GM19468 (cell line): Measurements from ENCODE around the gene FLYWCH1.
"Not testable (repeated sequence)": the region's sequence is repeated elsewhere in the genome, so short reads cannot be mapped to it uniquely, and the experiment has no call there.

Source experiments
- ATAC-seq: cut with Tn5 transposase; IDR thresholded peaks from one replicate; pipeline ENCODE4 v1.9.1; 2021; ENCODE audit warnings: mild to moderate bottlenecking, moderate library complexity, moderate number of reproducible peaks; ENCODE audit not compliant: unreplicated experiment; ENCODE audit errors: extremely low read depth

The FLYWCH1 gene

DNA sequence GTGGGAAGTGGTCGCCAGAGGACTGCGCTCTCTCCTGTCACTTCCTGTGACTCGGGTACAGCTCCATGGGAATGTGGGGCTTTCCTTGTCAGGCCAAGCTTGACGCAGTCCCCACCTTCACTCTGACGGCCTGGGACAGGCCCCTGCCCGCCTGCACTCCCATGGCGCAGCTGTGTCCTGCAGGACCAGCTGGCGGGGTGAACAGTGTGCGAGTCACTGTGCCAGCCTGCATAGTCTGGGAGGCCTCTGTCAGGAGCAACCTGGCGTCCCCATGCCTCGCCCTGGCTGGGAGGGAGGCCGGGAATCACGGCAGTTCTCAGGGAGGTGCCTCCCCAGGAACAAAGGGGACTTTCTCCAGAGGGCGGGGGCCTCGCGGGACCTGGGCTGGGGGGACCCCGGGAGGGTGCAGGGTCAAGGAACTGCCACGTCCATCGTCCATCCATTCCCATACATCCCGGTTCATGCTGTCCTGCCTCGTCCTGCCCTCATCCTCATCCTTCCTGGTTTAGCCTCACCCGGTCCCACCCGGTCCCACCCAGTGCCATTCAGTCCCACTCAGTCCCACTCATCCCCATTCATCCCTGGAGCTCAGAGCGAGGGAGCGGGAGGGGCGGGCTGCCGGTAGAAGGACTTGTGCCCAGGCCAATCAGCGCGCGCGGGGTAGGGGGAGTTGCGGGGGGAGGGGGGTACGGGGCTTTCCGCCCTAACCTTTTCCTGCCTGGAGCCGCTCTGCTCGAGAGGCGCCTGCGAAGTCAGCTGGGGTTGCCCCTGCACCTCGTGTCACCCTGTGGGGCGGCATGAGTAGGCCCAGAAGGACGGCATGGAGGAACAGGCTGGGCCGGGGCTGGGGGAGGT, 13.4 kb downstream of the FLYWCH1 start:
- ATAC-seq: no peak

DNA sequence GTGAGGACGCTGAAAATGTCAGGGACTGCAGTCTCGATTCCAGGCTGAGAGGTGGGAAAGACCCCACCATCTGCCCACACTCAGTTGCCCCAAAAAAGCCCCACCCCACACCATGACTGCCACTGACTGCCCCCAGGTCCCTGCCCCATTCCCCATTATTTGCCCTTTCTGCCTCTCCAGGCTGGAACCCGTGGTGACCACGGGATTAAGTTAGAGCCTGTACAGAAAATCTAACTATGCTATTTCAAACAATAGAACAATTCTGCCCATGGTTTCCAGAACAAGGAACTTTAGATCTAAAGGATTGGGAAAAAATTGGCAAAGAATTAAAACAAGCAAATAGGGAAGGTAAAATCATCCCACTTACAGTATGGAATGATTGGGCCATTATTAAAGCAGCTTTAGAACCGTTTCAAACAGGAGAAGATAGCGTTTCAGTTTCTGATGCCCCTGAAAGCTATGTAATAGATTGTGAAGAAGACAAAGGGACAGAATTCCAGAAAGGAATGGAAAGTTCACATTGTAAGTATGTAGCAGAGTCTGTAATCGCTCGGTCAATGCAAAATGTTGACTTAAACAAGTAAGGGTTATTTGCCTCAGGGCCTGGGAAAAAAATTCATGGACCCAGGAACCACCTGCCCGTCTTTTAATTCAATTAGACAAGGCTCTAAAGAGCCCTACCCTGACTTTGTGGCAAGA, 14.4 kb downstream of the FLYWCH1 start:
- no peak for ATAC-seq

- no peak for ATAC-seq
Observed at GRCh38 chr16:2926650-2926999, 14.9 kb downstream of the FLYWCH1 start.

- no peak for ATAC-seq
Observed at GRCh38 chr16:2927010-2927646, 15.4 kb downstream of the FLYWCH1 start.

GRCh38 chr16:2928151-2928550, 16.4 kb downstream of the FLYWCH1 start:
- not testable (repeated sequence) for ATAC-seq

DNA sequence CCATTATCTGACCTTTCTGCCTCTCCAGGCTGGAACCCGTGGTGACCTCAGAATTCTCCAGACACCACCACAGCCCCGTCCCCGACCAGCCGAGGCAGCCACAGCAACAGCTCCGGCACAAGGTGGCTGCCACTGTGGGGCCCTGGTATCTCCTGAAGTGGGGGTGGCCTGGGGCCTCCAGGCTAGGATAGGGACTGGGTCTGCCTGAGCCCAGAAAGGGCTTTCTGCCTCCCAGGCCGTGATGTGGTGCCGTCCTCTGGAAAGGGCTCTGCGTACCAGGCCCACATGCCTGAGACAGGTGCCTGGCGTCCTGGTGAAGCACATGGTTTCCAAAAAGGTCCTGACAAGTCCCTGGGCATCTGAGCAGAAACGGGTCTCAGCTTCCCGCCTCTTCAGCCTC, 17.1 kb downstream of the FLYWCH1 start:
- ATAC-seq: no peak

- ATAC-seq: no peak
Observed at GRCh38 chr16:2929693-2930092, 18.0 kb downstream of the FLYWCH1 start.

DNA sequence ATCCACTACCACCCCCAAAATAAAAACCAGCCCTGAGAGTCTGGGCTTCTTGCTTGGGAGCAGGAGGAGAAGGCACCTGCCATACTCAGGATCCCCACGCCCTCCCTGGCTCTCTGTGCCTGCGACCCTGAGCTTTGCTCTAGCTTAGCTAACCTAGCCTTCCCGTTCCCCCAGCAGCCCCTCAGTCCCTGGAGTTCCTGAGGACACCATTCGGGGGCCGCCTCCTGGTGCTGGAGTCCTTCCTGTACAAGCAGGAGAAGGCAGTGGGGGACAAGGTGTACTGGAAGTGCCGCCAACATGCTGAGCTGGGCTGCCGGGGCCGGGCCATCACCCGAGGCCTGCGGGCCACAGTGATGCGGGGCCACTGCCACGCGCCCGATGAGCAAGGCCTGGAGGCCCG, 18.5 kb downstream of the FLYWCH1 start:
- no peak for ATAC-seq

DNA sequence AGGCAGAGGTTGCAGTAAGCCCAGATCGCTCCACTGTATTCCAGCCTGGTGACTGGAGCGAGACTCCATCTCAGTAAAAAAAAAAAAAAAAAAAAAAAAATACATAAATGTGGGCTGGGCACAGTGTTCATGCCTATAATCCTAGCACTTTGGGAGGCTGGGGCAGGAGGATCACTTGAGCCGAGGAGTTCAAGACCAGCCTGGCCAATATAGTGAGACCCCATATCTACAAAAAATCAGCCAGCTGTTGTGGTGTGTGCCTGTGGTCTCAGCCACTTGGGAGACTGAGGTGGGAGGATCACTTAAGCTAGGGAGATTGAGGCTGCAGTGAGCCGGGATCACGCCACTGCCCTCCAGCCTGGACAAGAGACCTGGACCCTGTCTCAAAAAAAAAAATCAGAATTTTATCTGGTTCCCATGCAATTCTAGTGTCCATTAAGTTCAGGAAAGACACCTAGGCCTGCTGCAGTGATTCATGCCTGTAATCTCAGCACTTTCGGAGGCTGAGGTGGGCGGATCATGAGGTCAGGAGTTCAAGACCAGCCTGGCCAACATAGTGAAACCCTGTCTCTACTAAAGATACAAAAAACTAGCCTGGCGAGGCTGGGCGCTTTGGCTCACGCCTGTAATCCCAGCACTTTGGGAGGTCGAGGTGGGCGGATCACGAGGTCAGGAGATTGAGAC, 19.6 kb downstream of the FLYWCH1 start:
- not testable (repeated sequence) for ATAC-seq

DNA sequence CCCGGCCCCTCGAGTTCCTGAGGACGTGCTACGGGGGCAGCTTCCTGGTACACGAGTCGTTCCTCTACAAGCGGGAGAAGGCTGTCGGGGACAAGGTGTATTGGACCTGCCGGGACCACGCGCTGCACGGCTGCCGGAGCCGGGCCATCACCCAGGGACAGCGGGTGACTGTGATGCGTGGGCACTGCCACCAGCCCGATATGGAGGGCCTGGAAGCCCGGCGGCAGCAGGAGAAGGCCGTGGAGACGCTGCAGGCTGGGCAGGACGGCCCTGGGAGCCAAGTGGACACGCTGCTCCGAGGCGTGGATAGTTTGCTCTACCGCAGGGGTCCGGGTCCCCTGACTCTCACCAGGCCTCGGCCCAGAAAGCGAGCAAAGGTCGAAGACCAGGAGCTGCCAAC, 21.4 kb downstream of the FLYWCH1 start:
- no peak for ATAC-seq

GRCh38 chr16:2933701-2934100, 22.0 kb downstream of the FLYWCH1 start:
- no peak for ATAC-seq

DNA sequence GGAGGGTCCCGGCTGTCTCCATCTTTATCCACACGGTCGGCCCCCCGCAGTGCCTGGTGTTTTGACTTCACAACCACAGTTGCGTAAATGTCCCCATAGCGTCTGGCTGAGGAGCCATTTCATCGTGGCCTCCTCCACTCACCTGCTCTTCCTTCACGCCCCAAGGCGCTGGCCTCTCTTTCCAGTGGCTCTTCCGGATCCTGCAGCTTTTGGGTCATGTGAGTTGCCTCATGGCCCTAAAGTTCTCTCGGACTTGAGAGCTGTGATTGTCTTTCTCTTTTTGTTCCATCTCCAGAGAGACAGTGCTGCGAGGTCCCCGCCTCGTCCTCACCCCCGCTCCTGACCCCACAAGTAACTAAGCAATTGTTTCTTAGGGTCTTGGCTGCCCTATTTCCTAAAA, 22.7 kb downstream of the FLYWCH1 start:
- no peak for ATAC-seq

- no peak for ATAC-seq
Observed at GRCh38 chr16:2936436-2937011, 24.8 kb downstream of the FLYWCH1 start.

DNA sequence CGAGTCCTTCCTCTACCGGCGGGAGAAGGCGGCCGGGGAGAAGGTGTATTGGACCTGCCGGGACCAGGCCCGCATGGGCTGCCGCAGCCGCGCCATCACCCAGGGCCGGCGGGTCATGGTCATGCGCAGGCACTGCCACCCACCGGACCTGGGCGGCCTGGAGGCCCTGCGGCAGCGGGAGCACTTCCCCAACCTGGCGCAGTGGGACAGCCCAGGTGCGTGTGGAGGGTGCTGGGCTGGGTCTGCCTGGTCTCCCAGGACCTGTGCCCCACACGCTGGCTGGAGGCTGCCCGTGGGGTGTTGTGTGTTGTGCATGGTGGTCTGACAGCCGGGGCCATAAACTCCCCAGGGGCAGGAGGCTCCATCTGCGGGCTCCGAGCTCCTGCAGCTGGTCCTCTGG, 25.4 kb downstream of the FLYWCH1 start:
- ATAC-seq: no peak

GRCh38 chr16:2938206-2938605, 26.5 kb downstream of the FLYWCH1 start:
- no peak for ATAC-seq

GRCh38 chr16:2939968-2940367, 28.2 kb downstream of the FLYWCH1 start:
- no peak for ATAC-seq

DNA sequence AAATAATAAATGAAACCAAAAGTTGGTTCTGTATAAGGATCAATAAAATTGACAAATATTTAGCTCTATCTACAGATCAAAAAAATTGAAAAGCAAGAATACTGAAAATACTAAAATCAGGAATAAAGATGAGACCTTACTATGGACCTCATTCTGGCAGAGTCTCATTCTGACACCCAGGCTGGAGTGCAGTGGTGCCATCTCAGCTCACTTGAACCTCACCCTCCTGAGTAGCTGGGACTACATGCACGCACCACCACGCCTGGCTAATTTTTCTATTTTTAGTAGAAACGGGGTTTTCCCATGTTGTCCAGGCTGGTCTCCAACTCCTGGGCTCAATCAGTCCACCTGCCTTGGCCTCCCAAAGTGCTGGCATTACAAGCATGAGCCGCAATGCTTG, 30.3 kb downstream of the FLYWCH1 start:
- no peak for ATAC-seq

DNA sequence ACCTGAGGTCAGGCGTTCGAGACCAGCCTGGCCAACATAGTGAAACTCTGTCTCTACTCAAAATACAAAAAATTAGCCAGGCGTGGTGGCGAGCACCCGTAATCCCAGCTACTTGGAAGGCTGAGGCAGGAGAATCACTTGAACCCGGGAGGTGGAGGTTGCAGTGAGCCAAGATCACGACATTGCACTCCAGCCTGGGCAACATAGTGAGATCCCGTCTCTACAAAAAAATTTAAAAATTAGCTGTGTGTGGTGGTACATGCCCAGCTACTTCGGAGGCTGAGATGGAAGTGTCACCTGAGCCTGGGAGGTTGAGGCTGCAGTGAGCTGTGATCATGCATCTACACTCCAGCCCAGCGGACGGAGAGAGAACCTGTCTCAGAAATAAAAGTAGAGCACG, 32.0 kb downstream of the FLYWCH1 start:
- not testable (repeated sequence) for ATAC-seq

- no peak for ATAC-seq
Observed at GRCh38 chr16:2946649-2947048, 34.9 kb downstream of the FLYWCH1 start.
